K562 (cell line): ENCODE results near the gene GATA6. TPM values are rescaled to one million over a fixed set of nuclear protein-coding genes. Genes with fewer than 3 reads are reported as not detected.

ENCODE experiments used
- ATAC-seq: fragments of 200-7000 bp; cut with Tn5 transposase; 3 replicates; pipeline ENCODE4 v1.9.1; 2020; ENCODE audit warnings: moderate library complexity
- BruUV-seq: library from RNA; stranded (reverse); fragments of 400-500 nt; replicated peaks from 2 replicates; lab custom pipeline; 2021; lab: Mats Ljungman, UMichigan
- CTCF ChIA-PET: fragments of 300-600 bp; formaldehyde crosslinking; extraction: SDS; loops from one replicate; lab custom pipeline; 2021; ENCODE audit warnings: low intra/inter-chr PET ratio; lab: Yijun Ruan, JAX
- POLR2A ChIA-PET: fragments of 300-600, 350-650 bp; sonication (Branson Sonifier 250); formaldehyde crosslinking; extraction: SDS; loops from one replicate; lab custom pipeline; 2021; ENCODE audit warnings: antibody characterized with exemption, inconsistent platforms; lab: Yijun Ruan, JAX
- DNase-seq, 4 experiments: peaks; one replicate each; pipeline versions ENCODE4 v3.0.0 to v3.0.0-alpha.2; 2011 to 2018; ENCODE audit warnings: low spot score in 3 of 4, mixed read lengths in 3 of 4; ENCODE audit errors: extremely low read depth in 1 of 4
- FAIRE-seq: peaks from 2 replicates; lab custom pipeline; 2011; peaks lifted over from hg19 to GRCh38; lab: Jason Lieb, UNC
- H2AFZ ChIP-seq: 2 replicates; pipeline ENCODE4 v1.6.0; 2011; ENCODE audit warnings: low read depth, low read length, control low read depth, inconsistent platforms
- H3K27ac ChIP-seq: fragments of 200-600 bp; 3 replicates; pipeline ENCODE4 v1.8.0; 2011; ENCODE audit warnings: low read depth, mild to moderate bottlenecking, control low read depth, inconsistent platforms, low read length, moderate library complexity, mixed read lengths; ENCODE audit errors: extremely low read depth
- H3K27me3 ChIP-seq, 2 experiments: fragments of 300-600 bp in 1 of 2; 2 replicates in 1 of 2; 3 replicates in 1 of 2; pipeline versions ENCODE4 v1.6.0 to v1.8.0; 2011; ENCODE audit warnings: inconsistent platforms in 2 of 2, low read length in 2 of 2, mild to moderate bottlenecking in 1 of 2, mixed read lengths in 1 of 2, moderate library complexity in 1 of 2; ENCODE audit not compliant: control insufficient read depth in 2 of 2, insufficient read depth in 2 of 2
- H3K36me3 ChIP-seq: fragments of 300-600 bp; 3 replicates; pipeline ENCODE4 v1.8.0; 2011; ENCODE audit warnings: mild to moderate bottlenecking, low read length, inconsistent platforms; ENCODE audit not compliant: control insufficient read depth, insufficient read depth
- H3K4me1 ChIP-seq, 2 experiments: fragments of 200-600 bp in 1 of 2; replicated peaks in 1 of 2; 2 replicates in 1 of 2; 3 replicates in 1 of 2; pipeline versions ENCODE4 v1.5.1 to v1.8.0; 2011; ENCODE audit warnings: inconsistent platforms in 2 of 2, low read length in 2 of 2, mild to moderate bottlenecking in 1 of 2, mixed read lengths in 1 of 2, moderate library complexity in 1 of 2; ENCODE audit not compliant: control insufficient read depth in 2 of 2, insufficient read depth in 2 of 2
- H3K4me2 ChIP-seq: 2 replicates; pipeline ENCODE4 v1.6.1; 2011; ENCODE audit warnings: low read length, control low read depth, inconsistent platforms, mixed read lengths; ENCODE audit not compliant: insufficient read depth
- H3K4me3 ChIP-seq: fragments of 200-600 bp; sonication (generic), shearing (Covaris generic); 2 replicates; pipeline ENCODE4 v1.5.1; 2016; ENCODE audit warnings: control low read depth, inconsistent platforms
- H3K79me2 ChIP-seq: fragments of 200-600 bp; 3 replicates; pipeline ENCODE4 v1.8.0; 2011; ENCODE audit warnings: low read length, inconsistent platforms; ENCODE audit not compliant: control insufficient read depth, insufficient read depth
- H3K9ac ChIP-seq, 2 experiments: 2 replicates each; pipeline versions ENCODE4 v1.6.0 to v1.6.1; 2011; ENCODE audit warnings: low read depth in 2 of 2, low read length in 2 of 2, control low read depth in 1 of 2, inconsistent platforms in 1 of 2, mild to moderate bottlenecking in 1 of 2, mixed read lengths in 1 of 2; ENCODE audit not compliant: insufficient read depth in 1 of 2
- H3K9me1 ChIP-seq: one replicate; pipeline ENCODE4 v1.6.0; 2011; ENCODE audit warnings: inconsistent platforms, mild to moderate bottlenecking, low read length, moderate library complexity; ENCODE audit not compliant: control insufficient read depth, insufficient read depth
- H3K9me3 ChIP-seq: replicated peaks from 2 replicates; pipeline ENCODE4 v1.5.1; 2011; ENCODE audit warnings: low read depth, low read length, inconsistent platforms; ENCODE audit not compliant: control insufficient read depth, insufficient read depth
- H4K20me1 ChIP-seq: replicated peaks from 2 replicates; pipeline ENCODE4 v1.6.1; 2011; ENCODE audit warnings: low read length, inconsistent platforms, mixed read lengths; ENCODE audit not compliant: control insufficient read depth, insufficient read depth
- CBX8 ChIP-seq: fragments of 200-600 bp; sonication (generic); IDR thresholded peaks from 2 replicates; pipeline ENCODE4 v1.6.1; 2012; ENCODE audit warnings: borderline replicate concordance, mixed run types, low read depth, mild to moderate bottlenecking, moderate library complexity, mixed read lengths, low read length, control low read depth, inconsistent platforms; ENCODE audit not compliant: poor library complexity, severe bottlenecking; ENCODE audit errors: extremely low read depth
- CCAR2 ChIP-seq: fragments of 200-400 bp; formaldehyde crosslinking; IDR thresholded peaks from 2 replicates; pipeline ENCODE4 v1.6.1; 2017; ENCODE audit warnings: mild to moderate bottlenecking, low read depth, low read length
- ERF ChIP-seq: fragments of 450-650 bp; formaldehyde crosslinking; IDR thresholded peaks from 2 replicates; pipeline ENCODE4 v1.4.0; 2020; ENCODE audit warnings: mild to moderate bottlenecking, mixed read lengths
- ESRRB ChIP-seq: fragments of 250-450 bp; sonication (Bioruptor Pico); IDR thresholded peaks from 2 replicates; pipeline ENCODE4 v1.5.0; 2020; ENCODE audit warnings: mild to moderate bottlenecking, moderate library complexity, borderline replicate concordance
- KHSRP ChIP-seq: fragments of 450-650 bp; IDR thresholded peaks from 2 replicates; pipeline ENCODE4 v1.6.1; 2017
- MEF2A ChIP-seq: IDR thresholded peaks from 2 replicates; pipeline ENCODE4 v1.6.1; 2011; ENCODE audit warnings: low read depth, mild to moderate bottlenecking, low read length, moderate library complexity; ENCODE audit not compliant: control insufficient read depth
- MEF2D ChIP-seq: conservative IDR thresholded peaks from 2 replicates; pipeline ENCODE4 v1.6.1; 2016; ENCODE audit warnings: low read depth, missing genetic modification characterization, missing compliant biosample characterization
- NEUROD1 ChIP-seq: fragments of 150-350 bp; IDR thresholded peaks from 2 replicates; pipeline ENCODE4 v1.6.1; 2014; ENCODE audit warnings: borderline replicate concordance, low read length, low read depth; ENCODE audit not compliant: partially characterized antibody
- NUFIP1 ChIP-seq: fragments of 450-650 bp; IDR thresholded peaks from 2 replicates; pipeline ENCODE4 v1.6.1; 2018; ENCODE audit not compliant: partially characterized antibody
- SETDB1 ChIP-seq: IDR thresholded peaks from one replicate; pipeline ENCODE4 v1.6.1; 2012; ENCODE audit warnings: low read length, control low read depth, inconsistent platforms
- SMAD4 ChIP-seq: fragments of 250-450 bp; sonication (Bioruptor Pico); conservative IDR thresholded peaks from 2 replicates; pipeline ENCODE4 v1.8.0; 2021; ENCODE audit warnings: inconsistent platforms, mild to moderate bottlenecking, moderate library complexity
- WGBS: fragments of 100-300 bp; shearing (Covaris generic); methylation state at CpG from one replicate; pipeline ENCODE4 v1.1.6; 2016; ENCODE audit warnings: low coverage, mixed read lengths; ENCODE audit not compliant: insufficient coverage; ENCODE audit errors: missing lambda C conversion rate; 5-methylcytosine and 5-hydroxymethylcytosine counted together
- in situ Hi-C: fragments of 300-500 bp; cut with MboI; formaldehyde crosslinking; loops from 4 replicates; pipeline ENCODE4 v1.15.0; 2018; ENCODE audit warnings: inconsistent platforms, mixed read lengths
- intact Hi-C: fragments of 100-400 bp; cut with micrococcal nuclease; formaldehyde crosslinking; loops from 2 replicates; pipeline ENCODE4 v1.14.2; 2022
- polyA plus RNA-seq, 8 experiments: library from polyadenylated mRNA; depleted of rRNA in 4 of 8; stranded (reverse) in 5 of 8; unstranded in 3 of 8; fragments of >200 nt; fragmentation: Nextera tagmentation in 2 of 8; fragmentation: Illumina TruSeq in 1 of 8; extraction: Ambion mirVana in 2 of 8; extraction: Trizol in 1 of 8; gene quantifications; 2 replicates each; pipeline versions ENCODE4 v1.2.1 to v1.2.3, GENCODE V29; 2011 to 2014; ENCODE audit warnings: inconsistent platforms in 1 of 8, missing spikeins in 1 of 8
- total RNA-seq, 7 experiments: library from RNA; depleted of rRNA in 6 of 7; stranded (reverse); fragments of >200 nt in 6 of 7; fragmentation: Illumina TruSeq in 2 of 7; extraction: Trizol in 2 of 7; gene quantifications; 2 replicates each; pipeline versions ENCODE4 v1.2.1 to v1.2.3, GENCODE V29; 2011 to 2021; ENCODE audit warnings: low replicate concordance in 1 of 7
- TF ChIP-seq, protein P1 (sequence below): fragments of 450-650 bp; IDR thresholded peaks from 2 replicates; pipeline ENCODE4 v1.6.1; 2018; ENCODE audit not compliant: partially characterized antibody

The GATA6 gene
- total and polyA plus RNA-seq, 9 of the 15 experiments (the other 6 are each of a cell fraction or from before 2014, with no cell fraction given) = 0.01 to 0.24 (median 0.16) TPM; not detected in 5

GRCh38 chr18:22179631-22180030, 10.2 kb downstream of the GATA6 start:
- H3K9me1 ChIP-seq = no peaks in the 10 kb centered on the region
- ATAC-seq (no peak), DNase-seq (no peak), FAIRE-seq (no peak)
- no peak overlapping the region for H3K4me3 ChIP-seq
- H3K4me2 ChIP-seq = no peak overlapping the region
- H3K9ac ChIP-seq = no peak overlapping the region
- CTCF ChIA-PET = no interaction called here
- in situ Hi-C loops (no loop called here), intact Hi-C loops (no loop called here)
- H4K20me1 ChIP-seq = no peaks in the 10 kb centered on the region
- no peak overlapping the region for H2AFZ ChIP-seq
- POLR2A ChIA-PET = no interaction called here
- H3K27ac ChIP-seq = no peak overlapping the region
- WGBS = 0% methylated on average over 1 of the region's 1 CpG
- no peaks in the 10 kb centered on the region for H3K36me3 ChIP-seq
- H3K4me1 ChIP-seq = peaks cover 0 to 6% of the 10 kb centered on the region in 2 experiments; a peak in 1 of 5 replicates
- no TSS peak for BruUV-seq
- peaks cover 13 to 15% of the 10 kb centered on the region in 2 experiments; a peak in 4 of 5 replicates for H3K27me3 ChIP-seq
- no peaks in the 10 kb centered on the region for H3K9me3 ChIP-seq
- no peaks in the 10 kb centered on the region for H3K79me2 ChIP-seq
- TF ChIP-seq NEUROD1 (no peak), CCAR2 (no peak), CBX8 (no peak), MEF2D (tag) (no peak), ESRRB (no peak), ERF (CRISPR knock-in tag) (no peak), MEF2A (no peak), SETDB1 (no peak), SMAD4 (no peak), NUFIP1 (no peak), KHSRP (no peak)
- TF ChIP-seq, protein P1, sequence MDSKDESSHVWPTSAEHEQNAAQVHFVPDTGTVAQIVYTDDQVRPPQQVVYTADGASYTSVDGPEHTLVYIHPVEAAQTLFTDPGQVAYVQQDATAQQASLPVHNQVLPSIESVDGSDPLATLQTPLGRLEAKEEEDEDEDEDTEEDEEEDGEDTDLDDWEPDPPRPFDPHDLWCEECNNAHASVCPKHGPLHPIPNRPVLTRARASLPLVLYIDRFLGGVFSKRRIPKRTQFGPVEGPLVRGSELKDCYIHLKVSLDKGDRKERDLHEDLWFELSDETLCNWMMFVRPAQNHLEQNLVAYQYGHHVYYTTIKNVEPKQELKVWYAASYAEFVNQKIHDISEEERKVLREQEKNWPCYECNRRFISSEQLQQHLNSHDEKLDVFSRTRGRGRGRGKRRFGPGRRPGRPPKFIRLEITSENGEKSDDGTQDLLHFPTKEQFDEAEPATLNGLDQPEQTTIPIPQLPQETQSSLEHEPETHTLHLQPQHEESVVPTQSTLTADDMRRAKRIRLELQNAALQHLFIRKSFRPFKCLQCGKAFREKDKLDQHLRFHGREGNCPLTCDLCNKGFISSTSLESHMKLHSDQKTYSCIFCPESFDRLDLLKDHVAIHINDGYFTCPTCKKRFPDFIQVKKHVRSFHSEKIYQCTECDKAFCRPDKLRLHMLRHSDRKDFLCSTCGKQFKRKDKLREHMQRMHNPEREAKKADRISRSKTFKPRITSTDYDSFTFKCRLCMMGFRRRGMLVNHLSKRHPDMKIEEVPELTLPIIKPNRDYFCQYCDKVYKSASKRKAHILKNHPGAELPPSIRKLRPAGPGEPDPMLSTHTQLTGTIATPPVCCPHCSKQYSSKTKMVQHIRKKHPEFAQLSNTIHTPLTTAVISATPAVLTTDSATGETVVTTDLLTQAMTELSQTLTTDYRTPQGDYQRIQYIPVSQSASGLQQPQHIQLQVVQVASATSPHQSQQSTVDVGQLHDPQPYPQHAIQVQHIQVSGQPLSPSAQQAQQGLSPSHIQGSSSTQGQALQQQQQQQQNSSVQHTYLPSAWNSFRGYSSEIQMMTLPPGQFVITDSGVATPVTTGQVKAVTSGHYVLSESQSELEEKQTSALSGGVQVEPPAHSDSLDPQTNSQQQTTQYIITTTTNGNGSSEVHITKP = no peak
- TF ChIP-seq, all 486 proteins: peak for 0
